ENCODE results near the gene PGA3. TPM values are rescaled to one million over a fixed set of nuclear protein-coding genes. Genes with fewer than 3 reads are reported as not detected.
"Not testable (repeated sequence)": the region's sequence is repeated elsewhere in the genome, so short reads cannot be mapped to it uniquely, and the experiment has no call there.

PGA3 gene
- total RNA-seq, 1 donor: not detected

DNA sequence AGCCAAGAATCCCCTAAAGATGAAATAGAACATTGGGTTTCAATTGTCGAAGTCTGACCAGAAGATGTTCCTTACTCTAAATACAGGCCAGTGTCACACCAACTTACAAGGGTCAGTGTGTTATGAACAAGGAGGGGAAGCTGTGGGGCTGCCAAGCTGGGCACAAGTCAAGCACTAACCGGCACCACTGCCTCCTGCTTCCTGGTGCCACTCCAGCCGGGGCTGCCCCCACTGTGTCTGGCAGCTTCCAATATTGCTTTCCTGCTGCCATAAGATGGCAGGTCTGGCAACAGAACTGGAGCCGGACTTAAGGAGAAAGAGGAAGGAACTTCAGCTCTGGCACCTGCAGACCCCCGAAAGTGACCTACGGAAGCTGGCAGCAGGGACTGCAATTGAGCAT, 28.4 kb upstream of the PGA3 start:
- no peak overlapping the region for H3K27ac ChIP-seq (ENCODE audit: low read depth, low read length)
- no peak overlapping the region for H3K4me2 ChIP-seq (ENCODE audit: insufficient read depth, low read length)
- no peak overlapping the region for H2AFZ ChIP-seq (ENCODE audit: low read length)
- TF ChIP-seq CTCF (IDR thresholded peaks at IDR 0.05; ENCODE audit: extremely low read depth, low read depth, low read length): no peak
- H3K27me3 ChIP-seq (ENCODE audit: insufficient read depth, low read length): peaks cover 45% of the 10 kb centered on the region
- H3K4me1 ChIP-seq (ENCODE audit: insufficient read depth, low read length): no peaks in the 10 kb centered on the region
- H3K79me2 ChIP-seq (ENCODE audit: insufficient read depth, low read length): no peaks in the 10 kb centered on the region
- no peaks in the 10 kb centered on the region for H3K9me3 ChIP-seq (ENCODE audit: low read depth, low read length)
- H3K4me3 ChIP-seq (ENCODE audit: insufficient read depth, low read length): no peak overlapping the region
- no peaks in the 10 kb centered on the region for H4K20me1 ChIP-seq (ENCODE audit: insufficient read depth, low read length)
- no peaks in the 10 kb centered on the region for H3K36me3 ChIP-seq (ENCODE audit: insufficient read depth, low read length)
- DNase-seq (ENCODE audit: insufficient read length, low spot score, missing footprints): no peak

DNA sequence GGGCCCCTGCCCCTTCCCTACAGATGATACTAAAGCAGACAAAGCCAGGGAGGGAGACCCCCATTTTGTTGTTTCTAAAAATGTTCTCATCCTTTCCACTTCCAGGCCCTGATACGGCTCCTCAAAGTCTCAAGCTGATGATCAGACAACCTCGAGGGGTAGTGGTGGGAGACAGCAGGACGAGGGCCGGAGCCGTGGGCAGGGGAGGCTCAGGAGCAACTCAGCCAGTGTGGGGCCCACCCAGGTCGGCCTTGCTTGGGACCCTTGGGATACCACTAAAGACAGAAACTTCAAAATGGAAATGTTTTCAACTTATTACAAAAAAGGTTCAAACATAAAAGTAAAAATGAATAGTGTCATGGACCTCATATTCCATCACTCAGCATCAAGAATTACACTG, 26.9 kb upstream of the PGA3 start:
- peaks cover 41% of the 10 kb centered on the region for H3K27me3 ChIP-seq (ENCODE audit: insufficient read depth, low read length)
- no peak for TF ChIP-seq CTCF (IDR thresholded peaks at IDR 0.05; ENCODE audit: extremely low read depth, low read depth, low read length)
- no peaks in the 10 kb centered on the region for H3K4me1 ChIP-seq (ENCODE audit: insufficient read depth, low read length)

GRCh38 chr11:61180205-61180604, 23.1 kb upstream of the PGA3 start:
- H3K27ac ChIP-seq (ENCODE audit: low read depth, low read length); H3K4me2 ChIP-seq (ENCODE audit: insufficient read depth, low read length); DNase-seq (ENCODE audit: insufficient read length, low spot score, missing footprints); H3K36me3 ChIP-seq (ENCODE audit: insufficient read depth, low read length); H3K4me3 ChIP-seq (ENCODE audit: insufficient read depth, low read length); H2AFZ ChIP-seq (ENCODE audit: low read length); H3K9me3 ChIP-seq (ENCODE audit: low read depth, low read length); H3K79me2 ChIP-seq (ENCODE audit: insufficient read depth, low read length); H3K4me1 ChIP-seq (ENCODE audit: insufficient read depth, low read length); H4K20me1 ChIP-seq (ENCODE audit: insufficient read depth, low read length): not testable (repeated sequence)
- peaks cover 15% of the 10 kb centered on the region for H3K27me3 ChIP-seq (ENCODE audit: insufficient read depth, low read length)

More for the DNA sequence above, 26.9 kb upstream of the PGA3 start:
- H3K9me3 ChIP-seq (ENCODE audit: low read depth, low read length): no peaks in the 10 kb centered on the region
- no peak overlapping the region for H2AFZ ChIP-seq (ENCODE audit: low read length)
- H3K36me3 ChIP-seq (ENCODE audit: insufficient read depth, low read length): no peaks in the 10 kb centered on the region
- no peak overlapping the region for H3K4me3 ChIP-seq (ENCODE audit: insufficient read depth, low read length)
- H3K27ac ChIP-seq (ENCODE audit: low read depth, low read length): no peak overlapping the region
- no peak for DNase-seq (ENCODE audit: insufficient read length, low spot score, missing footprints)
- no peaks in the 10 kb centered on the region for H4K20me1 ChIP-seq (ENCODE audit: insufficient read depth, low read length)
- H3K79me2 ChIP-seq (ENCODE audit: insufficient read depth, low read length): no peaks in the 10 kb centered on the region
- H3K4me2 ChIP-seq (ENCODE audit: insufficient read depth, low read length): no peak overlapping the region

- H3K79me2 ChIP-seq (ENCODE audit: insufficient read depth, low read length): no peaks in the 10 kb centered on the region
- no peaks in the 10 kb centered on the region for H4K20me1 ChIP-seq (ENCODE audit: insufficient read depth, low read length)
- DNase-seq (ENCODE audit: insufficient read length, low spot score, missing footprints): no peak
- no peaks in the 10 kb centered on the region for H3K4me1 ChIP-seq (ENCODE audit: insufficient read depth, low read length)
- H2AFZ ChIP-seq (ENCODE audit: low read length): no peak overlapping the region
- no peak for TF ChIP-seq CTCF (IDR thresholded peaks at IDR 0.05; ENCODE audit: extremely low read depth, low read depth, low read length)
- H3K36me3 ChIP-seq (ENCODE audit: insufficient read depth, low read length): no peaks in the 10 kb centered on the region
- H3K4me2 ChIP-seq (ENCODE audit: insufficient read depth, low read length): no peak overlapping the region
- H3K9me3 ChIP-seq (ENCODE audit: low read depth, low read length): no peaks in the 10 kb centered on the region
- no peak overlapping the region for H3K27ac ChIP-seq (ENCODE audit: low read depth, low read length)
- no peak overlapping the region for H3K4me3 ChIP-seq (ENCODE audit: insufficient read depth, low read length)
- H3K27me3 ChIP-seq (ENCODE audit: insufficient read depth, low read length): peaks cover 5% of the 10 kb centered on the region
Measured at GRCh38 chr11:61181489-61181888, 21.8 kb upstream of the PGA3 start.
